Lung (tissue), 12 donors: ENCODE results near the gene NSUN6. TPM values are rescaled to one million over a fixed set of nuclear protein-coding genes. Genes with fewer than 3 reads are reported as not detected.
"Not testable (repeated sequence)": the region's sequence is repeated elsewhere in the genome, so short reads cannot be mapped to it uniquely, and the experiment has no call there.

Experiments used
- ATAC-seq: fragments of 200-7000 bp; cut with Tn5 transposase; one replicate; pipeline ENCODE4 v1.9.1; 2020; ENCODE audit warnings: moderate number of reproducible peaks; ENCODE audit not compliant: insufficient read depth, low FRiP score
- DNase-seq, 3 donors: peaks; one replicate each; pipeline ENCODE4 v3.0.0-alpha.2; 2013 to 2017
- H3K27ac ChIP-seq, 2 donors: one replicate each; pipeline ENCODE4 v1.5.1; 2013; ENCODE audit warnings: mild to moderate bottlenecking in 2 of 2, moderate library complexity in 2 of 2, control low read depth in 1 of 2, inconsistent platforms in 1 of 2, low read depth in 1 of 2, low read length in 1 of 2
- H3K27me3 ChIP-seq, 3 donors: one replicate each; pipeline ENCODE4 v1.5.1; 2013; ENCODE audit warnings: low read length in 2 of 3; ENCODE audit not compliant: control insufficient read depth in 3 of 3, insufficient read depth in 3 of 3
- H3K36me3 ChIP-seq, 4 donors: one replicate each; pipeline ENCODE4 v1.5.1; 2013; ENCODE audit warnings: low read length in 4 of 4, mild to moderate bottlenecking in 1 of 4, moderate library complexity in 1 of 4; ENCODE audit not compliant: control insufficient read depth in 4 of 4, insufficient read depth in 4 of 4
- H3K4me1 ChIP-seq, 5 donors: one replicate each; pipeline ENCODE4 v1.5.1; 2013; ENCODE audit warnings: low read length in 5 of 5, mild to moderate bottlenecking in 2 of 5, moderate library complexity in 1 of 5; ENCODE audit not compliant: control insufficient read depth in 5 of 5, insufficient read depth in 5 of 5
- H3K4me3 ChIP-seq: one replicate; pipeline ENCODE4 v1.5.1; 2013; ENCODE audit warnings: mild to moderate bottlenecking, control low read depth, moderate library complexity
- H3K9ac ChIP-seq, 2 donors: one replicate each; pipeline ENCODE4 v1.5.1; 2013; ENCODE audit warnings: low read length in 2 of 2, control low read depth in 1 of 2; ENCODE audit not compliant: insufficient read depth in 1 of 2
- H3K9me3 ChIP-seq, 4 donors: one replicate each; pipeline ENCODE4 v1.5.1; 2013; ENCODE audit warnings: low read length in 3 of 4, mild to moderate bottlenecking in 1 of 4, moderate library complexity in 1 of 4; ENCODE audit not compliant: control insufficient read depth in 4 of 4, insufficient read depth in 3 of 4
- WGBS, 2 donors: extraction: QIAGEN DNeasy Blood & Tissue Kit; methylation state at CpG; one replicate each; pipeline ENCODE4 v1.1.7; 2013; 5-methylcytosine and 5-hydroxymethylcytosine counted together
- polyA plus RNA-seq, 2 donors: library from polyadenylated mRNA; stranded (reverse); fragments of 200-250 nt; gene quantifications; one replicate each; pipeline ENCODE4 v1.2.1, GENCODE V29; 2013
- total RNA-seq, 2 donors: library from RNA; depleted of rRNA in 1 of 2; stranded (reverse); fragments of >200 nt in 1 of 2; gene quantifications; one replicate each; pipeline ENCODE4 v1.2.1, GENCODE V29; 2014 to 2021
- TF ChIP-seq, protein P1 (sequence below): IDR thresholded peaks from 2 replicates; pipeline ENCODE4 v1.5.1; 2012; ENCODE audit warnings: mild to moderate bottlenecking; ENCODE audit errors: control extremely low read depth, extremely low read depth
- donor health status: control.
- donor health status: control.
- donor health status: Bipolar disorder and iron deficiency.
- donor health status: healthy.
- donor health status: DM: yes; HTN: yes; CAD: no.

The NSUN6 gene
- total and polyA plus RNA-seq, 4 donors, result 4.0 to 30.5 (median 6.5) TPM

- H3K9ac ChIP-seq, H3K4me1 ChIP-seq, H3K27ac ChIP-seq, ATAC-seq, H3K9me3 ChIP-seq, H3K4me3 ChIP-seq, DNase-seq, H3K27me3 ChIP-seq: not testable (repeated sequence)
- 98 to 99% methylated on average over 10 of the region's 10 CpGs for WGBS, 2 donors
- H3K36me3 ChIP-seq, result peaks cover 4 to 13% (median 8%) of the 10 kb centered on the region in 4 donors
Measured at GRCh38 chr10:18586637-18587036, 64.8 kb downstream of the NSUN6 start.

GRCh38 chr10:18583575-18584270 is 67.7 kb downstream of the NSUN6 start:
- 83 to 91% methylated on average over 5 of the region's 5 CpGs for WGBS, 2 donors

DNA sequence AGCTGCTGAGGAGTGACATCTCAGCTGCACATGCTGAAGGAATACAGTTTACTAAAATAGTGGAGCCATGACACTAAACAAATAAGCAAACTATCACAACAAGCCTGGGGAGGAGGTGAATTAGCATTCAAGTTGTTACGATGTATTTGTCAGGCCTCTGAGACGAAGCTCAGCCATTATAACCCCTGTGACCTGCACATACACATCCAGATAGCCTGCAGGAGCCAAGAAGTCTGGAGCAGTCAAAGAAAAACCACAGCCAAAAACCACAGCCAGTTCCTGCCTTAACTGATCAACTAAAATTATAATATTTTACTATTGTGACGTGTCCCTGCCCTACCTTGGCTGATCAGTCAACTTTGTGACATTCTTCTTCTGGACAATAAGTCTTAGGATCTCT is 68.6 kb downstream of the NSUN6 start:
- no peaks in the 10 kb centered on the region for H3K4me1 ChIP-seq
- H3K4me3 ChIP-seq, result no peak overlapping the region
- ATAC-seq (no peak), DNase-seq (no peak)
- TF ChIP-seq, protein P1, sequence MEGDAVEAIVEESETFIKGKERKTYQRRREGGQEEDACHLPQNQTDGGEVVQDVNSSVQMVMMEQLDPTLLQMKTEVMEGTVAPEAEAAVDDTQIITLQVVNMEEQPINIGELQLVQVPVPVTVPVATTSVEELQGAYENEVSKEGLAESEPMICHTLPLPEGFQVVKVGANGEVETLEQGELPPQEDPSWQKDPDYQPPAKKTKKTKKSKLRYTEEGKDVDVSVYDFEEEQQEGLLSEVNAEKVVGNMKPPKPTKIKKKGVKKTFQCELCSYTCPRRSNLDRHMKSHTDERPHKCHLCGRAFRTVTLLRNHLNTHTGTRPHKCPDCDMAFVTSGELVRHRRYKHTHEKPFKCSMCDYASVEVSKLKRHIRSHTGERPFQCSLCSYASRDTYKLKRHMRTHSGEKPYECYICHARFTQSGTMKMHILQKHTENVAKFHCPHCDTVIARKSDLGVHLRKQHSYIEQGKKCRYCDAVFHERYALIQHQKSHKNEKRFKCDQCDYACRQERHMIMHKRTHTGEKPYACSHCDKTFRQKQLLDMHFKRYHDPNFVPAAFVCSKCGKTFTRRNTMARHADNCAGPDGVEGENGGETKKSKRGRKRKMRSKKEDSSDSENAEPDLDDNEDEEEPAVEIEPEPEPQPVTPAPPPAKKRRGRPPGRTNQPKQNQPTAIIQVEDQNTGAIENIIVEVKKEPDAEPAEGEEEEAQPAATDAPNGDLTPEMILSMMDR, result no peak
- H3K9me3 ChIP-seq, result peaks cover 0 to 5% (median under 1%) of the 10 kb centered on the region in 4 donors
- H3K9ac ChIP-seq, result no peak overlapping the region
- no peak overlapping the region for H3K27ac ChIP-seq
- WGBS, 2 donors, result 35 to 72% methylated on average over 3 of the region's 3 CpGs
- H3K27me3 ChIP-seq, result no peaks in the 10 kb centered on the region
- H3K36me3 ChIP-seq, result peaks cover 4 to 27% (median 11%) of the 10 kb centered on the region in 4 donors

More at GRCh38 chr10:18583575-18584270, 67.7 kb downstream of the NSUN6 start:
- DNase-seq (no peak), ATAC-seq (no peak)
- H3K9me3 ChIP-seq, result peaks cover 0 to 2% (median 1%) of the 10 kb centered on the region in 4 donors
- peaks cover 4 to 25% (median 13%) of the 10 kb centered on the region in 4 donors for H3K36me3 ChIP-seq
- no peak overlapping the region for H3K27ac ChIP-seq
- no peak overlapping the region for H3K4me3 ChIP-seq
- H3K27me3 ChIP-seq, result no peaks in the 10 kb centered on the region
- no peak overlapping the region for H3K9ac ChIP-seq
- TF ChIP-seq, protein P1, result no peak
- H3K4me1 ChIP-seq, result peaks cover 0 to 1% (median 0%) of the 10 kb centered on the region in 5 donors

GRCh38 chr10:18577823-18578685 is 73.3 kb downstream of the NSUN6 start:
- no peak overlapping the region for H3K4me3 ChIP-seq
- DNase-seq (no peak), ATAC-seq (no peak)
- H3K36me3 ChIP-seq, result peaks cover 2 to 32% (median 12%) of the 10 kb centered on the region in 4 donors
- no peak overlapping the region for H3K9ac ChIP-seq
- TF ChIP-seq, protein P1, result no peak
- no peaks in the 10 kb centered on the region for H3K4me1 ChIP-seq
- H3K27me3 ChIP-seq, result no peaks in the 10 kb centered on the region
- 90 to 95% methylated on average over 15 of the region's 15 CpGs for WGBS, 2 donors
- H3K9me3 ChIP-seq, result peaks cover 0 to 8% (median 3%) of the 10 kb centered on the region in 4 donors
- no peak overlapping the region for H3K27ac ChIP-seq
